ENCODE results near the gene LYRM1. TPM values are rescaled to one million over a fixed set of nuclear protein-coding genes. Genes with fewer than 3 reads are reported as not detected.
"Not testable (repeated sequence)": the region's sequence is repeated elsewhere in the genome, so short reads cannot be mapped to it uniquely, and the experiment has no call there.

The LYRM1 gene
- total RNA-seq, 1 experiment from 2014 or later: 67.3 TPM

- TF ChIP-seq CTCF (IDR thresholded peaks at IDR 0.05; ENCODE audit: unreplicated experiment): no peak
- Mint-ChIP-seq H3K27me3 (ENCODE audit: insufficient read depth, unreplicated experiment) (no peaks in the 10 kb centered on the region), H3K27ac (ENCODE audit: low read depth, unreplicated experiment) (no peak overlapping the region), H3K4me1 (ENCODE audit: insufficient read depth, unreplicated experiment) (peaks cover 15% of the 10 kb centered on the region), H3K4me3 (ENCODE audit: unreplicated experiment) (no peak overlapping the region), H3K9me3 (ENCODE audit: unreplicated experiment) (no peaks in the 10 kb centered on the region), H3K36me3 (ENCODE audit: insufficient read depth, unreplicated experiment) (peaks cover 86% of the 10 kb centered on the region)
- DNase-seq (ENCODE audit: unreplicated experiment): no peak
- ChIA-PET POLR2A (no interaction called here), CTCF (no interaction called here)
- intact Hi-C loops (cut with micrococcal nuclease): no loop called here
- BruUV-seq (replicated peaks): no TSS peak
Measured at GRCh38 chr16:20859229-20859628, 41.3 kb upstream of the LYRM1 start.

- TF ChIP-seq CTCF (IDR thresholded peaks at IDR 0.05; ENCODE audit: unreplicated experiment): no peak
Measured at GRCh38 chr16:20859699-20860098, 40.9 kb upstream of the LYRM1 start.

GRCh38 chr16:20860361-20860760 is 40.2 kb upstream of the LYRM1 start:
- H3K27ac Mint-ChIP-seq (ENCODE audit: low read depth, unreplicated experiment): peak overlapping the region; percentile 57
- peaks cover 18% of the 10 kb centered on the region for H3K4me1 Mint-ChIP-seq (ENCODE audit: insufficient read depth, unreplicated experiment)
- no peak for TF ChIP-seq CTCF (IDR thresholded peaks at IDR 0.05; ENCODE audit: unreplicated experiment)
- POLR2A ChIA-PET: interaction anchor here (1.3 kb wide), 1 partner anchor 9 kb away, joined by 3 read pairs; no protein-coding TSS in a partner anchor
- no peaks in the 10 kb centered on the region for H3K27me3 Mint-ChIP-seq (ENCODE audit: insufficient read depth, unreplicated experiment)
- CTCF ChIA-PET: no interaction called here
- intact Hi-C loops (cut with micrococcal nuclease): no loop called here
- no peak overlapping the region for H3K4me3 Mint-ChIP-seq (ENCODE audit: unreplicated experiment)
- H3K36me3 Mint-ChIP-seq (ENCODE audit: insufficient read depth, unreplicated experiment): peaks cover 84% of the 10 kb centered on the region
- no peaks in the 10 kb centered on the region for H3K9me3 Mint-ChIP-seq (ENCODE audit: unreplicated experiment)
- no peak for DNase-seq (ENCODE audit: unreplicated experiment)
- BruUV-seq (replicated peaks): no TSS peak

More at GRCh38 chr16:20859699-20860098, 40.9 kb upstream of the LYRM1 start:
- peaks cover 86% of the 10 kb centered on the region for H3K36me3 Mint-ChIP-seq (ENCODE audit: insufficient read depth, unreplicated experiment)
- no peak for DNase-seq (ENCODE audit: unreplicated experiment)
- peak overlapping the region; percentile 57 for H3K27ac Mint-ChIP-seq (ENCODE audit: low read depth, unreplicated experiment)
- POLR2A ChIA-PET: interaction anchor here (1.3 kb wide), 1 partner anchor 9 kb away, joined by 3 read pairs; no protein-coding TSS in a partner anchor
- no peak overlapping the region for H3K4me3 Mint-ChIP-seq (ENCODE audit: unreplicated experiment)
- intact Hi-C loops (cut with micrococcal nuclease): no loop called here
- no peaks in the 10 kb centered on the region for H3K27me3 Mint-ChIP-seq (ENCODE audit: insufficient read depth, unreplicated experiment)
- CTCF ChIA-PET: no interaction called here
- peaks cover 19% of the 10 kb centered on the region for H3K4me1 Mint-ChIP-seq (ENCODE audit: insufficient read depth, unreplicated experiment)
- H3K9me3 Mint-ChIP-seq (ENCODE audit: unreplicated experiment): no peaks in the 10 kb centered on the region
- no TSS peak for BruUV-seq (replicated peaks)

- peaks cover 78% of the 10 kb centered on the region for H3K36me3 Mint-ChIP-seq (ENCODE audit: insufficient read depth, unreplicated experiment)
- DNase-seq (ENCODE audit: unreplicated experiment); H3K27me3 Mint-ChIP-seq (ENCODE audit: insufficient read depth, unreplicated experiment); BruUV-seq (replicated peaks); H3K9me3 Mint-ChIP-seq (ENCODE audit: unreplicated experiment); H3K4me3 Mint-ChIP-seq (ENCODE audit: unreplicated experiment); intact Hi-C loops (cut with micrococcal nuclease): not testable (repeated sequence)
- POLR2A ChIA-PET: interaction anchor here (0.6 to 1.4 kb wide), 2 partner anchors 39 to 135 kb away, joined by 3 to 4 read pairs; partner anchors contain the start of genes DCUN1D3 and LYRM1
- CTCF ChIA-PET: interaction anchor here (1.3 kb wide), 1 partner anchor 9 kb away, joined by 3 read pairs; no protein-coding TSS in a partner anchor
- H3K4me1 Mint-ChIP-seq (ENCODE audit: insufficient read depth, unreplicated experiment): peaks cover 20% of the 10 kb centered on the region
- H3K27ac Mint-ChIP-seq (ENCODE audit: low read depth, unreplicated experiment): peak overlapping the region; percentile 57
Measured at GRCh38 chr16:20860995-20861394, 39.6 kb upstream of the LYRM1 start.
